K562 (cell line): Measurements from ENCODE around the gene SPON2. TPM values are rescaled to one million over a fixed set of nuclear protein-coding genes. Genes with fewer than 3 reads are reported as not detected.

ENCODE experiments used
- IRF2 ChIP-seq: sonication (generic); formaldehyde crosslinking; IDR thresholded peaks from 2 replicates; pipeline ENCODE4 v1.8.1; 2022; ENCODE audit warnings: mild to moderate bottlenecking, missing genetic modification reagents
- TARDBP ChIP-seq: fragments of 450-650 bp; IDR thresholded peaks from 2 replicates; pipeline ENCODE4 v1.6.1; 2016
- U2AF2 ChIP-seq: fragments of 200-400 bp; formaldehyde crosslinking; optimal IDR thresholded peaks from 2 replicates; pipeline ENCODE3; 2017; ENCODE audit warnings: low read depth, mild to moderate bottlenecking, low read length
- polyA plus RNA-seq, 8 experiments: library from polyadenylated mRNA; depleted of rRNA in 4 of 8; stranded (reverse) in 5 of 8; unstranded in 3 of 8; fragments of >200 nt; fragmentation: Nextera tagmentation in 2 of 8; fragmentation: Illumina TruSeq in 1 of 8; extraction: Ambion mirVana in 2 of 8; extraction: Trizol in 1 of 8; gene quantifications; 2 replicates each; pipeline versions ENCODE4 v1.2.1 to v1.2.3, GENCODE V29; 2011 to 2014; ENCODE audit warnings: inconsistent platforms in 1 of 8, missing spikeins in 1 of 8
- total RNA-seq, 7 experiments: library from RNA; depleted of rRNA in 6 of 7; stranded (reverse); fragments of >200 nt in 6 of 7; fragmentation: Illumina TruSeq in 2 of 7; extraction: Trizol in 2 of 7; gene quantifications; 2 replicates each; pipeline versions ENCODE4 v1.2.1 to v1.2.3, GENCODE V29; 2011 to 2021; ENCODE audit warnings: low replicate concordance in 1 of 7
- TF ChIP-seq, protein P1 (sequence below): fragments of 200-600 bp; sonication (generic); IDR thresholded peaks from one replicate; pipeline ENCODE4 v1.6.1; 2012; ENCODE audit warnings: mild to moderate bottlenecking, low read depth, low read length, inconsistent platforms

Gene SPON2
- total and polyA plus RNA-seq, 9 of the 15 experiments (the other 6 are each of a cell fraction or from before 2014, with no cell fraction given) = 0.21 to 2.2 (median 0.83) TPM

- TF ChIP-seq, protein P1, sequence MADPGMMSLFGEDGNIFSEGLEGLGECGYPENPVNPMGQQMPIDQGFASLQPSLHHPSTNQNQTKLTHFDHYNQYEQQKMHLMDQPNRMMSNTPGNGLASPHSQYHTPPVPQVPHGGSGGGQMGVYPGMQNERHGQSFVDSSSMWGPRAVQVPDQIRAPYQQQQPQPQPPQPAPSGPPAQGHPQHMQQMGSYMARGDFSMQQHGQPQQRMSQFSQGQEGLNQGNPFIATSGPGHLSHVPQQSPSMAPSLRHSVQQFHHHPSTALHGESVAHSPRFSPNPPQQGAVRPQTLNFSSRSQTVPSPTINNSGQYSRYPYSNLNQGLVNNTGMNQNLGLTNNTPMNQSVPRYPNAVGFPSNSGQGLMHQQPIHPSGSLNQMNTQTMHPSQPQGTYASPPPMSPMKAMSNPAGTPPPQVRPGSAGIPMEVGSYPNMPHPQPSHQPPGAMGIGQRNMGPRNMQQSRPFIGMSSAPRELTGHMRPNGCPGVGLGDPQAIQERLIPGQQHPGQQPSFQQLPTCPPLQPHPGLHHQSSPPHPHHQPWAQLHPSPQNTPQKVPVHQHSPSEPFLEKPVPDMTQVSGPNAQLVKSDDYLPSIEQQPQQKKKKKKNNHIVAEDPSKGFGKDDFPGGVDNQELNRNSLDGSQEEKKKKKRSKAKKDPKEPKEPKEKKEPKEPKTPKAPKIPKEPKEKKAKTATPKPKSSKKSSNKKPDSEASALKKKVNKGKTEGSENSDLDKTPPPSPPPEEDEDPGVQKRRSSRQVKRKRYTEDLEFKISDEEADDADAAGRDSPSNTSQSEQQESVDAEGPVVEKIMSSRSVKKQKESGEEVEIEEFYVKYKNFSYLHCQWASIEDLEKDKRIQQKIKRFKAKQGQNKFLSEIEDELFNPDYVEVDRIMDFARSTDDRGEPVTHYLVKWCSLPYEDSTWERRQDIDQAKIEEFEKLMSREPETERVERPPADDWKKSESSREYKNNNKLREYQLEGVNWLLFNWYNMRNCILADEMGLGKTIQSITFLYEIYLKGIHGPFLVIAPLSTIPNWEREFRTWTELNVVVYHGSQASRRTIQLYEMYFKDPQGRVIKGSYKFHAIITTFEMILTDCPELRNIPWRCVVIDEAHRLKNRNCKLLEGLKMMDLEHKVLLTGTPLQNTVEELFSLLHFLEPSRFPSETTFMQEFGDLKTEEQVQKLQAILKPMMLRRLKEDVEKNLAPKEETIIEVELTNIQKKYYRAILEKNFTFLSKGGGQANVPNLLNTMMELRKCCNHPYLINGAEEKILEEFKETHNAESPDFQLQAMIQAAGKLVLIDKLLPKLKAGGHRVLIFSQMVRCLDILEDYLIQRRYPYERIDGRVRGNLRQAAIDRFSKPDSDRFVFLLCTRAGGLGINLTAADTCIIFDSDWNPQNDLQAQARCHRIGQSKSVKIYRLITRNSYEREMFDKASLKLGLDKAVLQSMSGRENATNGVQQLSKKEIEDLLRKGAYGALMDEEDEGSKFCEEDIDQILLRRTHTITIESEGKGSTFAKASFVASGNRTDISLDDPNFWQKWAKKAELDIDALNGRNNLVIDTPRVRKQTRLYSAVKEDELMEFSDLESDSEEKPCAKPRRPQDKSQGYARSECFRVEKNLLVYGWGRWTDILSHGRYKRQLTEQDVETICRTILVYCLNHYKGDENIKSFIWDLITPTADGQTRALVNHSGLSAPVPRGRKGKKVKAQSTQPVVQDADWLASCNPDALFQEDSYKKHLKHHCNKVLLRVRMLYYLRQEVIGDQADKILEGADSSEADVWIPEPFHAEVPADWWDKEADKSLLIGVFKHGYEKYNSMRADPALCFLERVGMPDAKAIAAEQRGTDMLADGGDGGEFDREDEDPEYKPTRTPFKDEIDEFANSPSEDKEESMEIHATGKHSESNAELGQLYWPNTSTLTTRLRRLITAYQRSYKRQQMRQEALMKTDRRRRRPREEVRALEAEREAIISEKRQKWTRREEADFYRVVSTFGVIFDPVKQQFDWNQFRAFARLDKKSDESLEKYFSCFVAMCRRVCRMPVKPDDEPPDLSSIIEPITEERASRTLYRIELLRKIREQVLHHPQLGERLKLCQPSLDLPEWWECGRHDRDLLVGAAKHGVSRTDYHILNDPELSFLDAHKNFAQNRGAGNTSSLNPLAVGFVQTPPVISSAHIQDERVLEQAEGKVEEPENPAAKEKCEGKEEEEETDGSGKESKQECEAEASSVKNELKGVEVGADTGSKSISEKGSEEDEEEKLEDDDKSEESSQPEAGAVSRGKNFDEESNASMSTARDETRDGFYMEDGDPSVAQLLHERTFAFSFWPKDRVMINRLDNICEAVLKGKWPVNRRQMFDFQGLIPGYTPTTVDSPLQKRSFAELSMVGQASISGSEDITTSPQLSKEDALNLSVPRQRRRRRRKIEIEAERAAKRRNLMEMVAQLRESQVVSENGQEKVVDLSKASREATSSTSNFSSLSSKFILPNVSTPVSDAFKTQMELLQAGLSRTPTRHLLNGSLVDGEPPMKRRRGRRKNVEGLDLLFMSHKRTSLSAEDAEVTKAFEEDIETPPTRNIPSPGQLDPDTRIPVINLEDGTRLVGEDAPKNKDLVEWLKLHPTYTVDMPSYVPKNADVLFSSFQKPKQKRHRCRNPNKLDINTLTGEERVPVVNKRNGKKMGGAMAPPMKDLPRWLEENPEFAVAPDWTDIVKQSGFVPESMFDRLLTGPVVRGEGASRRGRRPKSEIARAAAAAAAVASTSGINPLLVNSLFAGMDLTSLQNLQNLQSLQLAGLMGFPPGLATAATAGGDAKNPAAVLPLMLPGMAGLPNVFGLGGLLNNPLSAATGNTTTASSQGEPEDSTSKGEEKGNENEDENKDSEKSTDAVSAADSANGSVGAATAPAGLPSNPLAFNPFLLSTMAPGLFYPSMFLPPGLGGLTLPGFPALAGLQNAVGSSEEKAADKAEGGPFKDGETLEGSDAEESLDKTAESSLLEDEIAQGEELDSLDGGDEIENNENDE = no peak
- no peak for TF ChIP-seq TARDBP
- no peak for TF ChIP-seq U2AF2
- no peak for TF ChIP-seq IRF2 (CRISPR knock-in tag)
Measured at GRCh38 chr4:1220566-1220965, 48.2 kb upstream of the SPON2 start (continued).
